Measurements from ENCODE around the gene CFAP70. TPM values are rescaled to one million over a fixed set of nuclear protein-coding genes. Genes with fewer than 3 reads are reported as not detected.

Gene CFAP70
- total RNA-seq, result 1.2 TPM in 2 replicates

GRCh38 chr10:73358331-73359279 is at the start of gene CFAP70:
Gene CFAP70, minus strand, starts transcription at chr10:73358864. Its CDS starts 4,068 bp downstream, at chr10:73354796.

GRCh38 chr10:73252445-73253224 is 106.0 kb downstream of the CFAP70 start, which contains the start of gene MRPS16:
Gene MRPS16, minus strand, starts transcription at chr10:73252644. Its CDS starts 162 bp downstream, at chr10:73252482.

GRCh38 chr10:73246646-73247508 is 111.8 kb downstream of the CFAP70 start, which contains the start of gene DNAJC9:
Gene DNAJC9, minus strand, starts transcription at chr10:73247255. Its CDS starts 66 bp downstream, at chr10:73247189.

Other genes with a start within 250 kb of the CFAP70 start
- 1.1 and 1.6 TPM in 2 replicates for gene NUDT13, start 248.4 kb downstream of the CFAP70 start, total RNA-seq
- gene ECD, start 190.9 kb downstream of the CFAP70 start, total RNA-seq, result 19.8 and 21.4 TPM in 2 replicates
- gene FAM149B1, start 190.7 kb downstream of the CFAP70 start, total RNA-seq, result 42.3 and 44.6 TPM in 2 replicates
- gene DNAJC9, start 111.6 kb downstream of the CFAP70 start, total RNA-seq, result 15.3 and 15.4 TPM in 2 replicates
- gene MRPS16, start 106.2 kb downstream of the CFAP70 start, total RNA-seq, result 43.9 and 50.1 TPM in 2 replicates
- gene ANXA7, start 55.2 kb upstream of the CFAP70 start, total RNA-seq, result 90.1 and 105 TPM in 2 replicates
- 2.1 and 2.2 TPM in 2 replicates for gene MSS51, start 74.7 kb upstream of the CFAP70 start, total RNA-seq
- 48.5 and 59.4 TPM in 2 replicates for gene PPP3CB, start 137.2 kb upstream of the CFAP70 start, total RNA-seq
- 6.6 and 11.0 TPM in 2 replicates for gene USP54, start 232.5 kb upstream of the CFAP70 start, total RNA-seq

Measured in smooth muscle cell of the pulmonary artery (primary cell).